K562 (cell line): ENCODE results near the gene ENTREP3. TPM values are rescaled to one million over a fixed set of nuclear protein-coding genes. Genes with fewer than 3 reads are reported as not detected.

ENCODE experiments used
- CBFB ChIP-seq: sonication (generic); formaldehyde crosslinking; IDR thresholded peaks from 2 replicates; pipeline ENCODE4 v1.4.0; 2020; ENCODE audit warnings: mild to moderate bottlenecking, missing genetic modification reagents
- ETV6 ChIP-seq, 3 experiments: fragments of 150-350 bp in 1 of 3; sonication (generic) in 1 of 3; formaldehyde crosslinking in 1 of 3; IDR thresholded peaks; 2 replicates each; pipeline versions ENCODE4 v1.6.1 to v1.8.0; 2014 to 2022; ENCODE audit warnings: borderline replicate concordance in 2 of 3, low read depth in 2 of 3, antibody characterized with exemption in 1 of 3, low read length in 1 of 3, mild to moderate bottlenecking in 1 of 3, missing genetic modification reagents in 1 of 3
- FOXJ2 ChIP-seq: fragments of 200-800 bp; sonication (Bioruptor generic); IDR thresholded peaks from 2 replicates; pipeline ENCODE4 v1.6.1; 2016; ENCODE audit warnings: missing genetic modification characterization, missing compliant biosample characterization
- GTF3C2 ChIP-seq: IDR thresholded peaks from 3 replicates; pipeline ENCODE4 v1.6.1; 2011; ENCODE audit warnings: borderline replicate concordance, mild to moderate bottlenecking, moderate library complexity; ENCODE audit not compliant: insufficient read length; ENCODE audit errors: extremely low read depth
- HCFC1 ChIP-seq: IDR thresholded peaks from 2 replicates; pipeline ENCODE4 v1.6.1; 2012; ENCODE audit warnings: low read depth, low read length, improper control_type of control experiment
- KDM5B ChIP-seq: fragments of 200-600 bp; sonication (generic); IDR thresholded peaks from 2 replicates; pipeline ENCODE4 v1.6.1; 2012; ENCODE audit warnings: low read depth, mild to moderate bottlenecking, moderate library complexity, low read length, control low read depth, inconsistent platforms; ENCODE audit not compliant: insufficient replicate concordance
- KLF13 ChIP-seq: fragments of 450-650 bp; IDR thresholded peaks from 2 replicates; pipeline ENCODE4 v1.6.1; 2016; ENCODE audit warnings: missing genetic modification characterization, low read depth, mild to moderate bottlenecking, missing compliant biosample characterization, moderate library complexity, borderline replicate concordance
- MEIS2 ChIP-seq: fragments of 450-650 bp; IDR thresholded peaks from 2 replicates; pipeline ENCODE4 v1.6.1; 2014; ENCODE audit warnings: mild to moderate bottlenecking; ENCODE audit not compliant: partially characterized antibody
- NR2C1 ChIP-seq, 2 experiments: fragments of 450-650 bp; IDR thresholded peaks; 2 replicates each; pipeline ENCODE4 v1.6.1; 2017; ENCODE audit warnings: mild to moderate bottlenecking in 2 of 2, antibody characterized with exemption in 1 of 2, inconsistent platforms in 1 of 2, missing compliant biosample characterization in 1 of 2, missing genetic modification characterization in 1 of 2
- NUFIP1 ChIP-seq: fragments of 450-650 bp; IDR thresholded peaks from 2 replicates; pipeline ENCODE4 v1.6.1; 2018; ENCODE audit not compliant: partially characterized antibody
- PCBP1 ChIP-seq: fragments of 200-400 bp; formaldehyde crosslinking; IDR thresholded peaks from 2 replicates; pipeline ENCODE4 v1.6.1; 2018; ENCODE audit warnings: mild to moderate bottlenecking, low read depth, low read length; ENCODE audit not compliant: poor library complexity, severe bottlenecking
- POLR2AphosphoS5 ChIP-seq: IDR thresholded peaks from 2 replicates; pipeline ENCODE4 v1.6.1; 2011; ENCODE audit warnings: mild to moderate bottlenecking, low read depth, low read length, moderate library complexity; ENCODE audit not compliant: control insufficient read depth, insufficient read depth
- SMAD1 ChIP-seq: fragments of 150-350 bp; IDR thresholded peaks from 2 replicates; pipeline ENCODE4 v1.6.1; 2014; ENCODE audit warnings: low read length, low read depth; ENCODE audit not compliant: partially characterized antibody
- THAP7 ChIP-seq: fragments of 250-450 bp; sonication (Bioruptor Pico); IDR thresholded peaks from 2 replicates; pipeline ENCODE4 v1.5.0; 2021
- TRIM28 ChIP-seq: fragments of 450-650 bp; IDR thresholded peaks from 2 replicates; pipeline ENCODE4 v1.6.1; 2017
- ZNF277 ChIP-seq: fragments of 250-450 bp; sonication (Bioruptor Pico); IDR thresholded peaks from 2 replicates; pipeline ENCODE4 v1.8.0; 2022; ENCODE audit warnings: inconsistent platforms, mild to moderate bottlenecking, moderate library complexity, borderline replicate concordance
- ZNF699 ChIP-seq: fragments of 250-450 bp; sonication (Bioruptor Pico); IDR thresholded peaks from 2 replicates; pipeline ENCODE4 v1.8.0; 2021; ENCODE audit warnings: mild to moderate bottlenecking, moderate library complexity; ENCODE audit not compliant: insufficient replicate concordance
- ZNF764 ChIP-seq: fragments of 250-450 bp; sonication (Bioruptor Pico); IDR thresholded peaks from 2 replicates; pipeline ENCODE4 v1.4.0; 2020; ENCODE audit warnings: low read depth, mild to moderate bottlenecking, moderate library complexity
- polyA plus RNA-seq, 8 experiments: library from polyadenylated mRNA; depleted of rRNA in 4 of 8; stranded (reverse) in 5 of 8; unstranded in 3 of 8; fragments of >200 nt; fragmentation: Nextera tagmentation in 2 of 8; fragmentation: Illumina TruSeq in 1 of 8; extraction: Ambion mirVana in 2 of 8; extraction: Trizol in 1 of 8; gene quantifications; 2 replicates each; pipeline versions ENCODE4 v1.2.1 to v1.2.3, GENCODE V29; 2011 to 2014; ENCODE audit warnings: inconsistent platforms in 1 of 8, missing spikeins in 1 of 8
- total RNA-seq, 7 experiments: library from RNA; depleted of rRNA in 6 of 7; stranded (reverse); fragments of >200 nt in 6 of 7; fragmentation: Illumina TruSeq in 2 of 7; extraction: Trizol in 2 of 7; gene quantifications; 2 replicates each; pipeline versions ENCODE4 v1.2.1 to v1.2.3, GENCODE V29; 2011 to 2021; ENCODE audit warnings: low replicate concordance in 1 of 7
- TF ChIP-seq, protein P1 (sequence below): fragments of 250-450 bp; sonication (Bioruptor Pico); IDR thresholded peaks from 2 replicates; pipeline ENCODE4 v1.5.0; 2022; ENCODE audit warnings: mild to moderate bottlenecking

ENTREP3 gene
- total and polyA plus RNA-seq, 9 of the 15 experiments (the other 6 are each of a cell fraction or from before 2014, with no cell fraction given) = 1.9 to 41.8 (median 5.9) TPM

DNA sequence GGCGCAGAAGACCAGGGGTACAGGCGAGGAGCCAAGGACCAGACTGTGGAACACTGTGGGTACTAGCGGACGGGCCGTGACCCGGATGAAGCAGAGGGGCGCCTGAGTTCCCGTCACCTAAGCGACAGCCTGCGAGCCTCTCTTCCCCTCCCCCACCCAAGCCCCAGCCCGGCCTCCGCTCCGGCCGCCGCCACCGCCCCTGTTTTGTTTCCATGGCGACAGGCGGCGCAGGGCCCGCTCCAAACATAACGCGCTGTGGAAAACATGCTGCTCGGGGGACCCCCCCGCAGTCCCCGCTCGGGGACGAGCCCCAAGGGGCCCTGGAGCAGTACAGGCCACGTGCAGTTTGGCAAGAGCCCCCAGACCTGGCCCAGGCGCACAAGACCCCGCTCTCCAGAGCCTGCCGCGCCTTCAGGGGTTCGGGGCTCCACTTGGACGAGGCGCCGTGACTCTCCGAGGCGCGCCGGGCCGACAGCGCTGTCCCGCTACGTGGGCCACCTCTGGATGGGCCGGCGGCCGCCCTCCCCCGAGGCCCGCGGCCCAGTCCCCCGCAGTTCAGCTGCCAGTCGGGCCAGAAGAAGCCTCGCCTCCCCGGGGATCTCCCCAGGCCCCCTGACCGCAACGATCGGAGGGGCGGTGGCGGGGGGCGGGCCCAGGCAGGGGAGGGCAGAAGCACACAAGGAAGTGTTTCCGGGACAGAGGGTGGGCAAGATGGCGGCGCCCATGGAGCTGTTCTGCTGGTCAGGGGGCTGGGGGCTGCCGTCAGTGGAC lies 46.6 kb downstream of the ENTREP3 start, which contains the start of gene MTX1 (continued):
- TF ChIP-seq GTF3C2 (no peak), KDM5B (no peak), NUFIP1 (no peak), FOXJ2 (tag) (peak; percentile 100), MEIS2 (no peak), TRIM28 (no peak), SMAD1 (no peak), ETV6 (IDR thresholded peaks at IDR 0.05; ENCODE audit: borderline replicate concordance in 1 of 2, low read depth in 2 of 2, low read length in 1 of 2) (no peak; a peak in 1 of 4 replicates), ETV6 (CRISPR knock-in tag; IDR thresholded peaks at IDR 0.05; ENCODE audit: borderline replicate concordance) (no peak), POLR2AphosphoS5 (peak; percentile 71), ZNF764 (CRISPR knock-in tag) (no peak), ZNF699 (CRISPR knock-in tag) (no peak), NR2C1 (IDR thresholded peaks at IDR 0.05) (peak; percentile 98), NR2C1 (tag; IDR thresholded peaks at IDR 0.05) (peak; percentile 98), KLF13 (no peak), ZNF277 (CRISPR knock-in tag) (no peak), CBFB (peak; percentile 59; the same call in 1 of the 2 replicates), HCFC1 (peak; percentile 72), THAP7 (no peak), PCBP1 (peak; percentile 65)
- TF ChIP-seq, protein P1, sequence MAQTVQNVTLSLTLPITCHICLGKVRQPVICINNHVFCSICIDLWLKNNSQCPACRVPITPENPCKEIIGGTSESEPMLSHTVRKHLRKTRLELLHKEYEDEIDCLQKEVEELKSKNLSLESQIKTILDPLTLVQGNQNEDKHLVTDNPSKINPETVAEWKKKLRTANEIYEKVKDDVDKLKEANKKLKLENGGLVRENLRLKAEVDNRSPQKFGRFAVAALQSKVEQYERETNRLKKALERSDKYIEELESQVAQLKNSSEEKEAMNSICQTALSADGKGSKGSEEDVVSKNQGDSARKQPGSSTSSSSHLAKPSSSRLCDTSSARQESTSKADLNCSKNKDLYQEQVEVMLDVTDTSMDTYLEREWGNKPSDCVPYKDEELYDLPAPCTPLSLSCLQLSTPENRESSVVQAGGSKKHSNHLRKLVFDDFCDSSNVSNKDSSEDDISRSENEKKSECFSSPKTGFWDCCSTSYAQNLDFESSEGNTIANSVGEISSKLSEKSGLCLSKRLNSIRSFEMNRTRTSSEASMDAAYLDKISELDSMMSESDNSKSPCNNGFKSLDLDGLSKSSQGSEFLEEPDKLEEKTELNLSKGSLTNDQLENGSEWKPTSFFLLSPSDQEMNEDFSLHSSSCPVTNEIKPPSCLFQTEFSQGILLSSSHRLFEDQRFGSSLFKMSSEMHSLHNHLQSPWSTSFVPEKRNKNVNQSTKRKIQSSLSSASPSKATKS (CRISPR knock-in tag) = no peak
